GM12891 (cell line): ENCODE data around the gene CDH13.

Source experiments
- DNase-seq: peaks from one replicate; pipeline ENCODE4 v3.0.0; 2011; ENCODE audit warnings: low spot score; ENCODE audit not compliant: insufficient read length
- FAIRE-seq: peaks from 2 replicates; lab custom pipeline; 2011; peaks lifted over from hg19 to GRCh38; lab: Jason Lieb, UNC
- PAX5 ChIP-seq: IDR thresholded peaks from 2 replicates; pipeline ENCODE4 v1.6.1; 2011; ENCODE audit warnings: low read length, moderate library complexity, mild to moderate bottlenecking; ENCODE audit not compliant: insufficient read depth, severe bottlenecking
- POLR2A ChIP-seq: IDR thresholded peaks from 2 replicates; pipeline ENCODE4 v1.6.1; 2011; ENCODE audit warnings: low read depth, low read length, control low read depth
- POLR2AphosphoS5 ChIP-seq: IDR thresholded peaks from 2 replicates; pipeline ENCODE4 v1.6.1; 2011; ENCODE audit warnings: low read depth, low read length, control low read depth
- POU2F2 ChIP-seq: IDR thresholded peaks from 2 replicates; pipeline ENCODE4 v1.6.1; 2011; ENCODE audit warnings: low read depth, mild to moderate bottlenecking, control low read depth, low read length, moderate library complexity
- SPI1 ChIP-seq: IDR thresholded peaks from 2 replicates; pipeline ENCODE4 v1.6.1; 2011; ENCODE audit warnings: low read depth, low read length, control low read depth
- TAF1 ChIP-seq: IDR thresholded peaks from 2 replicates; pipeline ENCODE4 v1.6.1; 2011; ENCODE audit warnings: low read depth, low read length, control low read depth

CDH13 gene

GRCh38 chr16:82732461-82732860, 105.7 kb downstream of the CDH13 start:
- DNase-seq (no peak), FAIRE-seq (no peak)
- TF ChIP-seq SPI1 (no peak), POLR2A (no peak), POU2F2 (no peak), PAX5 (no peak), TAF1 (no peak), POLR2AphosphoS5 (no peak)

GRCh38 chr16:82735186-82735585, 108.4 kb downstream of the CDH13 start:
- TF ChIP-seq POLR2A (no peak), POLR2AphosphoS5 (no peak), TAF1 (no peak), SPI1 (no peak), POU2F2 (no peak), PAX5 (no peak)
- DNase-seq (no peak), FAIRE-seq (no peak)

GRCh38 chr16:82735673-82736091, 108.9 kb downstream of the CDH13 start:
- no peak for DNase-seq
- no peak for TF ChIP-seq TAF1
- FAIRE-seq = no peak

- TF ChIP-seq POLR2AphosphoS5 (no peak), POLR2A (no peak), SPI1 (no peak), PAX5 (no peak), TAF1 (no peak), POU2F2 (no peak)
- FAIRE-seq = no peak
- DNase-seq = no peak
These were observed 109.5 kb downstream of the CDH13 start for GRCh38 chr16:82736224-82736623.

- DNase-seq (no peak), FAIRE-seq (no peak)
- TF ChIP-seq POLR2AphosphoS5 (no peak), POLR2A (no peak), PAX5 (no peak), TAF1 (no peak), POU2F2 (no peak), SPI1 (no peak)
These were observed 111.9 kb downstream of the CDH13 start for GRCh38 chr16:82738699-82739098.

- FAIRE-seq (no peak), DNase-seq (no peak)
- no peak for TF ChIP-seq POU2F2
- no peak for TF ChIP-seq TAF1
- TF ChIP-seq PAX5 = no peak
- TF ChIP-seq POLR2AphosphoS5 = no peak
- no peak for TF ChIP-seq POLR2A
- no peak for TF ChIP-seq SPI1
These were observed 114.4 kb downstream of the CDH13 start for GRCh38 chr16:82741073-82741615.

GRCh38 chr16:82744958-82745357, 118.2 kb downstream of the CDH13 start:
- no peak for DNase-seq
- TF ChIP-seq PAX5 = no peak
- TF ChIP-seq POLR2A = no peak
- no peak for TF ChIP-seq SPI1
- TF ChIP-seq TAF1 = no peak
- no peak for TF ChIP-seq POU2F2
- no peak for TF ChIP-seq POLR2AphosphoS5
- FAIRE-seq = no peak

GRCh38 chr16:82748026-82748425, 121.3 kb downstream of the CDH13 start:
- FAIRE-seq = no peak

GRCh38 chr16:82750068-82750467, 123.3 kb downstream of the CDH13 start:
- no peak for DNase-seq
- TF ChIP-seq POLR2A (no peak), PAX5 (no peak), SPI1 (no peak), TAF1 (no peak), POLR2AphosphoS5 (no peak), POU2F2 (no peak)
- FAIRE-seq = no peak

More at GRCh38 chr16:82748026-82748425, 121.3 kb downstream of the CDH13 start:
- no peak for DNase-seq
- no peak for TF ChIP-seq POLR2AphosphoS5
- TF ChIP-seq TAF1 = no peak
- no peak for TF ChIP-seq POU2F2
- TF ChIP-seq POLR2A = no peak
- TF ChIP-seq PAX5 = no peak
- TF ChIP-seq SPI1 = no peak

GRCh38 chr16:82751020-82751419, 124.3 kb downstream of the CDH13 start:
- DNase-seq (no peak), FAIRE-seq (no peak)
- TF ChIP-seq PAX5 (no peak), SPI1 (no peak), POU2F2 (no peak), POLR2A (no peak), TAF1 (no peak)
